ENCODE results near the gene NFILZ. TPM values are rescaled to one million over a fixed set of nuclear protein-coding genes. Genes with fewer than 3 reads are reported as not detected.
A peak's percentile ranks its signal among the peaks of the same experiment; 100 is the strongest.

NFILZ gene
- total RNA-seq, 1 experiment from 2014 or later: not detected

- Histone ChIP-seq H3K27ac (ENCODE audit: low read length) (no peak overlapping the region), H3K27me3 (ENCODE audit: low read length) (no peaks in the 10 kb centered on the region), H4K20me1 (ENCODE audit: insufficient read depth, low read depth, low read length) (no peaks in the 10 kb centered on the region), H3K4me3 (ENCODE audit: low read length) (no peak overlapping the region), H3K79me2 (ENCODE audit: low read length) (no peaks in the 10 kb centered on the region), H3K4me2 (ENCODE audit: low read depth, low read length, poor library complexity, severe bottlenecking) (no peak overlapping the region), H3K9ac (ENCODE audit: low read length) (no peak overlapping the region), H3K4me1 (ENCODE audit: low read length) (no peaks in the 10 kb centered on the region), H3K9me3 (ENCODE audit: low read length) (no peaks in the 10 kb centered on the region), H2AFZ (ENCODE audit: low read length) (no peak overlapping the region), H3K36me3 (ENCODE audit: insufficient read depth, low read length) (no peaks in the 10 kb centered on the region), H3K9me2 (replicated peaks; ENCODE audit: insufficient read depth, low read length) (no peaks in the 10 kb centered on the region)
- DNase-seq: no peak
These were observed 21.0 kb upstream of the NFILZ start for GRCh38 chr19:8609279-8610040.

- Histone ChIP-seq H3K27me3 (ENCODE audit: low read length) (no peaks in the 10 kb centered on the region), H4K20me1 (ENCODE audit: insufficient read depth, low read depth, low read length) (no peaks in the 10 kb centered on the region), H3K27ac (ENCODE audit: low read length) (no peak within 1 kb of the TSS), H3K9me2 (replicated peaks; ENCODE audit: insufficient read depth, low read length) (no peaks in the 10 kb centered on the region), H3K9ac (ENCODE audit: low read length) (no peak within 1 kb of the TSS), H3K9me3 (ENCODE audit: low read length) (no peaks in the 10 kb centered on the region), H3K4me3 (ENCODE audit: low read length) (no peak within 1 kb of the TSS), H3K36me3 (ENCODE audit: insufficient read depth, low read length) (no peaks in the 10 kb centered on the region), H3K4me1 (ENCODE audit: low read length) (no peaks in the 10 kb centered on the region), H3K79me2 (ENCODE audit: low read length) (no peaks in the 10 kb centered on the region), H2AFZ (ENCODE audit: low read length) (no peak within 1 kb of the TSS), H3K4me2 (ENCODE audit: low read depth, low read length, poor library complexity, severe bottlenecking) (no peak within 1 kb of the TSS)
- no peak for DNase-seq
These were observed 20.1 kb upstream of the NFILZ start, which contains the start of gene ADAMTS10 for GRCh38 chr19:8610041-8610935. TSS of gene ADAMTS10 (minus strand) at chr19:8610715. CDS start at chr19:8605710, 5,005 bp downstream.

- no peaks in the 10 kb centered on the region for H3K36me3 ChIP-seq (ENCODE audit: insufficient read depth, low read length)
- no peaks in the 10 kb centered on the region for H3K4me1 ChIP-seq (ENCODE audit: low read length)
- H3K9me3 ChIP-seq (ENCODE audit: low read length): no peaks in the 10 kb centered on the region
- H3K9me2 ChIP-seq (replicated peaks; ENCODE audit: insufficient read depth, low read length): no peaks in the 10 kb centered on the region
- no peak overlapping the region for H3K9ac ChIP-seq (ENCODE audit: low read length)
- H3K4me3 ChIP-seq (ENCODE audit: low read length): no peak overlapping the region
- no peak overlapping the region for H3K27ac ChIP-seq (ENCODE audit: low read length)
- DNase-seq: no peak
- H4K20me1 ChIP-seq (ENCODE audit: insufficient read depth, low read depth, low read length): no peaks in the 10 kb centered on the region
- H3K4me2 ChIP-seq (ENCODE audit: low read depth, low read length, poor library complexity, severe bottlenecking): no peak overlapping the region
- H3K79me2 ChIP-seq (ENCODE audit: low read length): no peaks in the 10 kb centered on the region
- H3K27me3 ChIP-seq (ENCODE audit: low read length): no peaks in the 10 kb centered on the region
- H2AFZ ChIP-seq (ENCODE audit: low read length): no peak overlapping the region
These were observed 19.5 kb upstream of the NFILZ start for GRCh38 chr19:8610936-8611300.

GRCh38 chr19:8611391-8611876 is 19.0 kb upstream of the NFILZ start:
- H3K9me3 ChIP-seq (ENCODE audit: low read length): no peaks in the 10 kb centered on the region
- DNase-seq: no peak
- H2AFZ ChIP-seq (ENCODE audit: low read length): no peak overlapping the region
- H3K4me3 ChIP-seq (ENCODE audit: low read length): no peak overlapping the region
- no peaks in the 10 kb centered on the region for H3K4me1 ChIP-seq (ENCODE audit: low read length)
- no peaks in the 10 kb centered on the region for H3K9me2 ChIP-seq (replicated peaks; ENCODE audit: insufficient read depth, low read length)
- no peaks in the 10 kb centered on the region for H3K36me3 ChIP-seq (ENCODE audit: insufficient read depth, low read length)
- H3K4me2 ChIP-seq (ENCODE audit: low read depth, low read length, poor library complexity, severe bottlenecking): no peak overlapping the region
- H3K79me2 ChIP-seq (ENCODE audit: low read length): no peaks in the 10 kb centered on the region
- H4K20me1 ChIP-seq (ENCODE audit: insufficient read depth, low read depth, low read length): no peaks in the 10 kb centered on the region
- no peaks in the 10 kb centered on the region for H3K27me3 ChIP-seq (ENCODE audit: low read length)
- no peak overlapping the region for H3K9ac ChIP-seq (ENCODE audit: low read length)
- H3K27ac ChIP-seq (ENCODE audit: low read length): no peak overlapping the region

GRCh38 chr19:8611877-8612806 is 18.3 kb upstream of the NFILZ start:
- no peak overlapping the region for H3K4me2 ChIP-seq (ENCODE audit: low read depth, low read length, poor library complexity, severe bottlenecking)
- H3K79me2 ChIP-seq (ENCODE audit: low read length): no peaks in the 10 kb centered on the region
- no peaks in the 10 kb centered on the region for H3K9me3 ChIP-seq (ENCODE audit: low read length)
- no peak overlapping the region for H3K27ac ChIP-seq (ENCODE audit: low read length)
- no peak overlapping the region for H3K9ac ChIP-seq (ENCODE audit: low read length)
- no peaks in the 10 kb centered on the region for H3K27me3 ChIP-seq (ENCODE audit: low read length)
- no peaks in the 10 kb centered on the region for H3K36me3 ChIP-seq (ENCODE audit: insufficient read depth, low read length)
- peak; percentile 44 for DNase-seq
- no peaks in the 10 kb centered on the region for H3K4me1 ChIP-seq (ENCODE audit: low read length)
- H4K20me1 ChIP-seq (ENCODE audit: insufficient read depth, low read depth, low read length): no peaks in the 10 kb centered on the region
- no peak overlapping the region for H2AFZ ChIP-seq (ENCODE audit: low read length)
- H3K4me3 ChIP-seq (ENCODE audit: low read length): no peak overlapping the region
- H3K9me2 ChIP-seq (replicated peaks; ENCODE audit: insufficient read depth, low read length): no peaks in the 10 kb centered on the region

GRCh38 chr19:8612807-8613171 is 17.6 kb upstream of the NFILZ start:
- DNase-seq: no peak
- Histone ChIP-seq H3K4me1 (ENCODE audit: low read length) (no peaks in the 10 kb centered on the region), H3K4me3 (ENCODE audit: low read length) (no peak overlapping the region), H3K4me2 (ENCODE audit: low read depth, low read length, poor library complexity, severe bottlenecking) (no peak overlapping the region), H3K27me3 (ENCODE audit: low read length) (no peaks in the 10 kb centered on the region), H3K9ac (ENCODE audit: low read length) (no peak overlapping the region), H3K9me3 (ENCODE audit: low read length) (no peaks in the 10 kb centered on the region), H3K36me3 (ENCODE audit: insufficient read depth, low read length) (no peaks in the 10 kb centered on the region), H3K9me2 (replicated peaks; ENCODE audit: insufficient read depth, low read length) (no peaks in the 10 kb centered on the region), H2AFZ (ENCODE audit: low read length) (no peak overlapping the region), H3K27ac (ENCODE audit: low read length) (no peak overlapping the region), H3K79me2 (ENCODE audit: low read length) (no peaks in the 10 kb centered on the region), H4K20me1 (ENCODE audit: insufficient read depth, low read depth, low read length) (no peaks in the 10 kb centered on the region)

GRCh38 chr19:8614455-8614854 is 16.0 kb upstream of the NFILZ start:
- H3K9ac ChIP-seq (ENCODE audit: low read length): no peak overlapping the region
- no peak for DNase-seq
- H3K79me2 ChIP-seq (ENCODE audit: low read length): no peaks in the 10 kb centered on the region
- H3K4me2 ChIP-seq (ENCODE audit: low read depth, low read length, poor library complexity, severe bottlenecking): no peak overlapping the region
- no peak overlapping the region for H3K4me3 ChIP-seq (ENCODE audit: low read length)
- no peaks in the 10 kb centered on the region for H3K27me3 ChIP-seq (ENCODE audit: low read length)
- H3K4me1 ChIP-seq (ENCODE audit: low read length): no peaks in the 10 kb centered on the region
- no peaks in the 10 kb centered on the region for H3K36me3 ChIP-seq (ENCODE audit: insufficient read depth, low read length)
- no peak overlapping the region for H2AFZ ChIP-seq (ENCODE audit: low read length)
- H4K20me1 ChIP-seq (ENCODE audit: insufficient read depth, low read depth, low read length): no peaks in the 10 kb centered on the region
- H3K9me2 ChIP-seq (replicated peaks; ENCODE audit: insufficient read depth, low read length): no peaks in the 10 kb centered on the region
- H3K9me3 ChIP-seq (ENCODE audit: low read length): no peaks in the 10 kb centered on the region
- H3K27ac ChIP-seq (ENCODE audit: low read length): no peak overlapping the region

Measured in Karpas-422 (cell line).